Kasumi-1 (cell line): ENCODE results near the gene GPM6B.
A peak's percentile ranks its signal among the peaks of the same experiment; 100 is the strongest.

Source experiments
- DNase-seq, 2 experiments: peaks; one replicate each; lab custom pipeline; 2025; lab: John Stamatoyannopoulos, UW

The GPM6B gene

GRCh38 chrX:13824746-13825145 lies 7.9 kb upstream of the GPM6B start:
- no peak for DNase-seq

DNA sequence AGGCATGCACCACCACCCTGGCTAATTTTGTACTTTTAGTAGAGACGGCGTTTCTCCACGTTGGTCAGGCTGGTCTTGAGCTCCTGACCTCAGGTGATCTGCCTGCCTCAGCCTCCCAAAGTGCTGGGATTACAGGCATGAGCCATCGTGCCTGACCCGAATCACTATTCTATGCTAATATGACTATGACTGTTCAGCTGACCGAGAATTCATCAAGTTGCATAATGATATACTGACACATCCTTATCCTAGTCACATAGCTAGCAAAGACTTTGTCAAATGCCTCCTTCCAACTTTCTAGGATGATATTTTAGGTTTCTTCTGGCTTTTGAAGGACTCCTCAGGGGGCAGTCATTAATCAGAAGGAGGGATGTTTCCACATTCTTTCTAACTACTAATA lies 4.8 kb upstream of the GPM6B start:
- DNase-seq, result no peak

DNA sequence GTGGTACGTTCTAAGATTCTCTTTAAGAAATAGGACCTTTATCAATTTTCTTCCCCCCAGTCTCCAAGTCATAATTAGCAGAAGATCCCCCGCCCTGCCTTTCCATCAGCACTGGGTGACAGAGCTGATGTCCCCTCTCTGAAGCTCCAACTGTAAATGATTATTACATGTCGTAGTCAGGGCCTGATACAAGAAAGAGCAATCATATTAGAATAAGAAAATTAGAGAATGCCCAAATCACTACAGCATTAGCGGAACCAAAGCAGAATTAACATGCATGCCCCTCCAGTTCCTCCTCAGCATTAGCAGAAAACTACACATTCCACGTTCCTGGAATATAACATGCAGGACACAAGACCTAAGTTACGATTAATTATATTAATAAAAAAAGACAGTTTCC lies 717 bp downstream of the GPM6B start:
- no peak for DNase-seq

- no peak for DNase-seq
Measured at GRCh38 chrX:13815664-13816063, 1.2 kb downstream of the GPM6B start.

DNA sequence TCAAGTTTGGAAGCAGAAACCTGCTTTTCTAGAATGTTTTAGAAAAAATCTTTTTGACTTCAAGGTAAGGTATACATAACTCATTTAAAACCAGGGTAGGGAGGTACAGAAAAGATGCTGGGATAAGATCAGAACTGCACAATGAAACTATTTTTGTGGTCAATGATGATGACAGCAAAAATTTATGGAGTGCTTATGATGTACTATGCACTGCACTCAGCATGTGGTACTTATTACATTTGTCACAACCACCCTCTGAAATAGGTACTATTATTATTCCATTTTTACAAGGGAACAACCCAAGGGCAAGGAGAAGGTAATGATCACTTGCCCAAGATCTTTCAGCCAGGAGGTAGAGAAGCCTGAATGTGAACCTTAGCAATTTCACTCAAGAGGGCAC lies 8.0 kb downstream of the GPM6B start:
- DNase-seq, result no peak

- DNase-seq, result no peak
Measured at GRCh38 chrX:13808293-13808692, 8.6 kb downstream of the GPM6B start.

DNA sequence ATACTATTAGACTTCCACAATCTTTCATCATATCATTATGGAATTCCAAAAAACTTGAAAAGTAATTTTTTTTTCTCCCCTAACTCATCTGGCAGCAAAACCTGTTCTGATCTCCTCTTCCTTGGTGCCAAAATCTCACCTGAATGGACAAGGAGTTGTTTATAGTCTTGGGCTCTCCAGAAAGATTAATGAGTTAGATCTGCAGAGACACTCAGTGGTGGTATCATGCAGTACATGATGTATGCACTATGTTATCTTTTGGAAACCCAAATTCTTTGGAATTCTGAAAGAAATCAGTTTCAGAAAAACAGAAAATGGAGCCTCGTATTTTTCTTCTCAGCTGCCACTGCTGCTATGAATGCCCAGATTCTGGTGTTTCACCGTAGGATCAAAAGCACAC lies 11.7 kb downstream of the GPM6B start:
- DNase-seq, result no peak

- no peak for DNase-seq
Measured at GRCh38 chrX:13803116-13803515, 13.8 kb downstream of the GPM6B start.

DNA sequence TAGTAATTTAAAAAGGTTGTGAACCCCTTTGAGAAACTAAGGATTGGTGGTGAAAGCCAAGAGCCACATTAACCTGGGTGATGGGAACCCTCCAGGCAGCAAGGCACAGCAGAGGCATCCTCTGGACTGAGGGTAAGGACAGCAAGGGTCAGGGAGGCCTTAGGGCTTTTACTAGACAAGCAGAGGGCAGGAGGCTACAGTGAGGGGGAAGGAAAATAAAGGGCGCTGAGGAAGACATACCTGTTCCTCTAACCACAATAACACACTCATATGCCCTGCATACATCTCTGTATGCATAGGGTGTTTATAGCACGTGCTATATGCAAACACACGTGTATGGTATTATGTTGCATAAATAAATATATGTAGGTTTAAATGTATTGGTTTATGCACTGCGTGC lies 18.7 kb downstream of the GPM6B start:
- no peak for DNase-seq

GRCh38 chrX:13797512-13797911 lies 19.4 kb downstream of the GPM6B start:
- no peak for DNase-seq

DNA sequence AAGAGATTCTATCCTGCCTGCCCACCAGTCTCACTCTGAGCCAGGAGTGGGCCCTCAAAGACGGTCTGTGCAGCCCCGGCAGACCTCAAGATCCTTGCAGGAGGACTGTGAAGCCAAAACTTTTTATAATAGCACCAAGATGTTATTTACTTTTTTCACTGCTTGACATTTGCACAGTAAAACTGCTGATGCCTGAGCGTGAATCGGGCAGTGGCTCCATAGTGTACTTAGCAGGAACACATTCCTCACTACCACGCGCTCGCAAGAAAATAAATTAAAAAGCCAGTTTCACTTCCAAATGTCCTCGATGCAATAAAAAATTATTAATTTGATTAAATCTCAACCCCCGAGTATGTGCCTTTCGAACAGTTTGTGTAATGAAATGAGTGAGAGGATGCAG lies 22.5 kb downstream of the GPM6B start:
- no peak for DNase-seq

DNA sequence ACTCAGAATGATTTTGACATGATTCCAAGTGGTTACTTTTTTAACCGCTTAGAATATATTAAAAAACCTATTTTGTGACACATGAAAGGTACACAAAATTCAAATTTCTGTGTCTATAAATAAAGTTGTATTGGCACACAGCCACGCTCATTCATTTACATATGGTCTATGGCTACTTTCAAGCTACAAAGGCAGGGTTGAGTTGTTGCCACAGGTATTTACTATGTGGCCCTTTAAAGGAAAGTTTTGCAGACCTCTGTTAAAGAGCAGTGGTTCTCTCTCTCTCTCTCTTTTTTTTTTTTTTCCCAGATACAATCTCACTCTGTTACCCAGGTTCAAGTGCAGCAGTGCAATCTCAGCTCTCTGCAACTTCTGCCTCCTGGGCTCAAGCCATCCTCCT lies 23.0 kb downstream of the GPM6B start:
- DNase-seq, result no peak

DNA sequence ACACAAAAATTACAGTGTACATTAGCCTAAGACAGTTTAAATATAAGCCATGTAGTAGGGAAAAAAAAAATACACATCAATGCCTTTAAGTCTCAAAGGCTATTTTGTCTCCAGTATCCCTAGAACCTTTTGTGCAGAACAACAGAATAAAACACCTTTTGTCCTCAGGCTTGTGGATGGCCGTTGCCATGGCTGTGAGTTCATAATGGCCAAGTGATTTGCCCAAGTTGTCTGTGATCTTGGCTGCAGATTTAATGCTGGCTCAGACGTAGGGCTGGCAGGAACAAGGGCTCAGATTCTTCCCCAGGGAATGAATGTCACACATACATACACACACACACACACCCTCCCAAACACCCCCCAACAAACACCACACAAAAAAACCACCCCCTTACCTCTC lies 25.3 kb downstream of the GPM6B start:
- DNase-seq, result no peak

DNA sequence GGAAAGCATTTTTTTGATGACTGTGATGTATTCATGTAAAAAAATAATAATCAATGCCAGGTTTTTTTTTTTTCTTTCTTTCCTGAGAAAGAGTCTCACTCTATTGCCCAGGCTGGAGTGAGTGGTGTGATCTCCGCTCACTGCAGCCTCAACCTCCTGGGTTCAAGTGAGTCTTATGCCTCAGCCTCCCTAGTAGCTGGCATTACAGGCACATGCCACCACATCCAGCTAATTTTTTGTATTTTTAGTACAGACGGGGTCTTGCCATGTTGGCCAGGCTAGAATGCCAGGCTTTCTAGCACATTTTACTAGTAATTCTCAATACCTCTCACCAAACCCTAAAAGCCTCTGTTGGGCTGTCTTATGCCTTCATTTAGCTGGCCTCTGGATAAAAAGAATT lies 25.7 kb downstream of the GPM6B start:
- DNase-seq, result no peak

DNA sequence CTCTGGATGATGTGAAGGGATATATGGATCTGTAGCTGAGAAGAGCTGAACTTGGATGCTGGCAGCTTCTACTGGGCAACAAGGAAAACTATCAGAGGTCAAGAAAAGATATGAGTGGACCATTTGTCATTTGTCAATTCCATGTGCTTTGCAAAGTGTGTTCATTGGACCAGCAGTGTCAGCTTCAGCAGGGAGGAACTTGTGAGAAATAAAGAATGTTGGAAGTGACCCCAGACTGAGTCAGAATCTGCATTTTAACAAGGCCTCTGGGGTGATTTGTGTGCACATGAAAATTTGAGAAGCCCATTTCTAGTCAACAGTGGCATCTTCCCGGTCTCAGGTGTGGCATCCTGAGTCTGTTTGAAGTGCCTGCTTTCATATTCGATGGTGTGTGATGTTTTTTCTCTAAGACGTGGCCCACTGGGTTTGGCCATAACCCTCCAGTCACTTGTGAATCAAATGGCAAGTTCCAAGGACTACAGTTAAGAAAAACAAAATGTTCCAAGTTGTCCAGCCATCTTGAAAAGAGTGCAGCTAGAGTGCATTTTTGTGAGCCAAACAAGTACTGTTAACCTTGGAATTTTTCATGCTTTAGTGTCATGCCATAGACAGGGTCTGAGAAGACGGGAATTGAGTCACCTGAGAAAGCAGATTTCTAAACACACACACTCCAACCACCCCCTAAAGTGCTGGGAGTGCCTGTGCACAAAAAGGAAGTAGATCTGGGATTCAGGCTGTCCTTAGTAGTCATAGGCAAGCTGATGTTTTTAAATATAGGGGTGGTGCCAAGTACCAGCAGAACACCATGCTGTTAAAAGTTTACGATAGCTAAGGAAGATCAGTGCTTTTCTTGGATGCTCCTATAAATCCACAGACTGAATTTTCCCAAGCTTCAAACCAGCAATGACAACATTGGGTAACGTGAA lies 26.4 kb downstream of the GPM6B start:
- no peak for DNase-seq

DNA sequence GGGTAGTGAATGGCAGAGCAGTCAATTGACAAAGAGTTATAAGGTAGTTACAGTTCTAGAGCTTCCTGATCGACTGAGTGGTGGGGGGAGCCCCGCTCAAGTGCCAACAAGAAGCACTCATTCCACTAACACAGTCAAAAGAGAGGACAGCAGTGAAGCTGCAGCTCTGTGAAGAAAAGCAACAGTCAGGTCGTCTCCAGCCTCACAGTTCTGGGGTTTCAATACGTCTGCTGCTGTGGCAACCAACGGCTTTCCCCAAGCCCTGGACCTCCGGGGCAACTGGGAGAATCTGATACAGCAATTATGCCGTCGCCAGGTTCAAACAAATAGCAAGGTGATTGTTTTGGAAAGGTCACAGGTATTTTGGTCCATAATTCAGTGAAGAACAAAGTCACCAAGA lies 30.8 kb downstream of the GPM6B start:
- DNase-seq, result no peak

DNA sequence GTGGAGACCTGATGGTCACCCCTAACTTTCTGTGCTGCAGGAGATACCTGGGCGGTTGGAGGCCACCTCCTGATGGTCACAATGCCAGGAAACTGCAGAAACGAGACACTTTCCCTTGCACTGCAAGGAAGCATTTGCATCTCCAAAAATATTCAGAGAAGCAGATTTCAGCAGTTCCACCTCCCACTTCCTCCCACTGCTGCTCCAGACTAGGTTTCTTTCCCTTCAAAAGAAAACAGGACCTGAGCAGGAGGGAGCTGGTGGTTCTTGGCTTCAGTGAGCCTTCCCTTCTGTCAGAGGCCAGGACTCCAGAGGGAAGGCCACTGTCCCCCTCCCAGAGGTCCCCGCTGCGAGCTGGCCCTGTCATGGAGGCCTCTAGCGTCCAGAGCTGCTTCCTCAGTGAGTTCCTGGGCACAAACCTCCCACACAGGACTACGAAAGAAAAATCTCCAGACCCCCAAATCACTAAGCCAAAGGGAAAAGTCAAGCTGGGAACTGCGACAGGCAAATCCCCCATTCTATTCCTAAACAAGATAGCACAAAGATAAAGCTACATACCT lies 35.9 kb downstream of the GPM6B start:
- no peak for DNase-seq

- peak in 1 of 2 experiments; percentile 1 for DNase-seq
Measured at GRCh38 chrX:13778916-13779315, 38.0 kb downstream of the GPM6B start.

- no peak for DNase-seq
Measured at GRCh38 chrX:13776387-13776786, 40.5 kb downstream of the GPM6B start.

GRCh38 chrX:13775837-13776236 lies 41.1 kb downstream of the GPM6B start:
- no peak for DNase-seq

DNA sequence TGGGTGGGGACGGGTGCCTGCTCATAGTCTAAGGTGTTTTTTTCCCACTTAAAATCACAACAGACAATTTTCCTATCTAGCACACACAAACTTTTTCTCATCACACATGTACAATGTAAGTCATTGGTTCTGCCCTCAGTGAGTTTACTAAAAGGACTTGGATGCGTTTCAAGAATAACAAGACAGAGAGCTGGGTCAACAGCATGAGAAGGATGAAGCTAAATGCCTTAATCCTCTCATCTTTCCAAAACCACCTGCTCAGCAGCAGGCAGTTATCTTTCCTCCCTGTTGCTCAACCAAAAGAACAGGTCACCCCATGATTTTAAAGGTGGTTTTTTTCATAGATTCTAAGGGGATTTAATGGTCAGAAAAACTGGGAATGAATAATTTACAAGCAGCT lies 42.2 kb downstream of the GPM6B start:
- no peak for DNase-seq

GRCh38 chrX:13770013-13770535 lies 46.8 kb downstream of the GPM6B start:
- DNase-seq, result no peak

- DNase-seq, result no peak
Measured at GRCh38 chrX:13768939-13769338, 48.0 kb downstream of the GPM6B start.

DNA sequence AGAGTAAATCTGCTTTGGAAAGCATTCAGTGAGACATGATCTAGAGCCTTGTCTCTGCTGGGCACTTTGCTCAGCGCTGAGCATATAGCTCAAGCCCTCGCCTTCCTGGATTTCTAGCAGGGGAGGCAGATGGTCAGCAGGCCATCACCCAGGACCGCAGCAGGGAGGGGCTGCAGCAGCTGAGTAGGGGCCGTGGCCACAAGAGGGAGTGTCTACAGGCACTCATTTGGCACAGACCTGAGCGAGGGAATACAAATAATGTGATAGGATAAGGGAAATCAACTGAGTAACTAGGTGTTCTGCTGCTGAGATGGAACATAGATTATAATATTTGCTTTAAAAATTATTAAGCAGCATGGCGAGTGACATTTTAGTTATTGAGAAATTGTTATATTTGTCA lies 52.1 kb downstream of the GPM6B start:
- no peak for DNase-seq
